ENCODE results near the gene KRT6C. TPM values are rescaled to one million over a fixed set of nuclear protein-coding genes. Genes with fewer than 3 reads are reported as not detected.

Gene KRT6C
- total and polyA plus RNA-seq, 4 donors: 0.08 to 0.10 TPM; not detected in 2

DNA sequence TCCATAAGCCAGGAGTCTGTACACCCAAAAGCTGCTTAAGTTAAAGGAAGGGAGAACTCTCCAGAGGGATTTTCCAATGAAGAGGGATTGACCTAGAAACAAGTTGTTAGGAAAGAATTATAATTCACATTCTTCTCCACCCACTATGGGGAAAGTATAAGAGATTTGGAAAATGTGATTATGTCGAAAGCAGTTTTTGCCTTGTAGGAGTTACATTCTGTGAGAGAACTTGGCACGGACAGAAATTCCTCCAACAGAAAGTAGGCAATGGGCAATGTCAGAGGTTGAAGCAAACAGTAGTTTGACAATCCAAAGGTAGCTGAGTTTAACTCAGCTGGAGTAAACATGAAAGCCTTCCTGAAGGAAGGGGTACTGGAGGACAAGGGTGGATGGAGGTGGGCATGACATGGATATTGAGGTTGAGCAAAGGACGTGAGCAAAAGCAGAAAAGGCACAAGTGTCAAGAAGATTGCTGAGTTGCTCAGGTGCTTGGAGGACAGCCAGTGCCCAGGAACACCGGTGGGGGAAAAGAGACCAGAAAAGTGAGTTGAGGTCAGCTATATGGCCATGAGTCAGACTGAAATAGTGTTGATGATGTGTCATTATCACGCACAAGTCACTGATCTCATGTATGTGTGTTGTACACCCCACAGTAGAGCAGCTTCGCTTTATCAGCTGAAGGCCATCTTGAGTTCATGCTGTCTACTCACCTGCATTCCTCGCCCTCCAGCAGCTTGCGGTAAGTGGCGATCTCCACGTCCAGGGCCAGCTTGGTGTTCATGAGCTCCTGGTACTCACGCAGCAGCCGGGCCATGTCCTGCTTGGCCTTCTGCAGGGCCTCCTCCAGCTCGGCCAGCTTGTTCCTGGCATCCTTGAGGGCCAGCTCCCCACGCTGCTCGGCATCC lies 42.6 kb upstream of the KRT6C start:
- H3K27me3 ChIP-seq (ENCODE audit: control insufficient read depth in 3 of 3, insufficient read depth in 3 of 3, low read length in 2 of 3): peaks cover 0 to 4% (median 0%) of the 10 kb centered on the region in 3 donors
- no peak overlapping the region for H3K9ac ChIP-seq (ENCODE audit: insufficient read depth in 1 of 2, low read length in 2 of 2)
- TF ChIP-seq, protein P1, sequence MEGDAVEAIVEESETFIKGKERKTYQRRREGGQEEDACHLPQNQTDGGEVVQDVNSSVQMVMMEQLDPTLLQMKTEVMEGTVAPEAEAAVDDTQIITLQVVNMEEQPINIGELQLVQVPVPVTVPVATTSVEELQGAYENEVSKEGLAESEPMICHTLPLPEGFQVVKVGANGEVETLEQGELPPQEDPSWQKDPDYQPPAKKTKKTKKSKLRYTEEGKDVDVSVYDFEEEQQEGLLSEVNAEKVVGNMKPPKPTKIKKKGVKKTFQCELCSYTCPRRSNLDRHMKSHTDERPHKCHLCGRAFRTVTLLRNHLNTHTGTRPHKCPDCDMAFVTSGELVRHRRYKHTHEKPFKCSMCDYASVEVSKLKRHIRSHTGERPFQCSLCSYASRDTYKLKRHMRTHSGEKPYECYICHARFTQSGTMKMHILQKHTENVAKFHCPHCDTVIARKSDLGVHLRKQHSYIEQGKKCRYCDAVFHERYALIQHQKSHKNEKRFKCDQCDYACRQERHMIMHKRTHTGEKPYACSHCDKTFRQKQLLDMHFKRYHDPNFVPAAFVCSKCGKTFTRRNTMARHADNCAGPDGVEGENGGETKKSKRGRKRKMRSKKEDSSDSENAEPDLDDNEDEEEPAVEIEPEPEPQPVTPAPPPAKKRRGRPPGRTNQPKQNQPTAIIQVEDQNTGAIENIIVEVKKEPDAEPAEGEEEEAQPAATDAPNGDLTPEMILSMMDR (IDR thresholded peaks at IDR 0.05; ENCODE audit: control extremely low read depth, extremely low read depth): no peak
- ATAC-seq (ENCODE audit: insufficient read depth, low FRiP score) (no peak), DNase-seq (no peak)
- no peak overlapping the region for H3K27ac ChIP-seq (ENCODE audit: low read depth in 1 of 2, low read length in 1 of 2)
- H3K4me1 ChIP-seq (ENCODE audit: control insufficient read depth in 5 of 5, insufficient read depth in 5 of 5, low read length in 5 of 5): no peaks in the 10 kb centered on the region
- no peak overlapping the region for H3K4me3 ChIP-seq
- 83 to 90% methylated on average over 15 of the region's 15 CpGs for WGBS, 2 donors
- no peaks in the 10 kb centered on the region for H3K36me3 ChIP-seq (ENCODE audit: control insufficient read depth in 4 of 4, insufficient read depth in 4 of 4, low read length in 4 of 4)
- H3K9me3 ChIP-seq (ENCODE audit: control insufficient read depth in 4 of 4, insufficient read depth in 3 of 4, low read length in 3 of 4): peaks cover 0 to 6% (median 0%) of the 10 kb centered on the region in 4 donors

DNA sequence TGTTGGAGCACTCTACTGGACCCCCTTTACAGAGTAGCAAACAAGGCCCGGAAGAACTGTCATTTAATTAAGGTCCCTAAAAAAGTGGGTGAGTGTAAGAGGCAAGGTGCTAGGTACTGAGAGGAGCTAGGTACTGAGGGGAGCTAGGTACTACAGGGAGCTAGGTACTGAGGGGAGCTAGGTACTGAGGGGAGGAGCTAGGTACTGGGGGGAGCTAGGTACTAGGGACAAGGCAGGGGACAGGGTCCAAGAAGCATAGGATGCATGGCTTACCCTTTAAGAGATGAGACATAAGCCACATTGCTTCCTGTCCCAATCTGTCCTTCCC lies 41.7 kb upstream of the KRT6C start:
- no peak for ATAC-seq (ENCODE audit: insufficient read depth, low FRiP score)
- 93 to 96% methylated on average over 1 of the region's 1 CpG for WGBS, 2 donors

DNA sequence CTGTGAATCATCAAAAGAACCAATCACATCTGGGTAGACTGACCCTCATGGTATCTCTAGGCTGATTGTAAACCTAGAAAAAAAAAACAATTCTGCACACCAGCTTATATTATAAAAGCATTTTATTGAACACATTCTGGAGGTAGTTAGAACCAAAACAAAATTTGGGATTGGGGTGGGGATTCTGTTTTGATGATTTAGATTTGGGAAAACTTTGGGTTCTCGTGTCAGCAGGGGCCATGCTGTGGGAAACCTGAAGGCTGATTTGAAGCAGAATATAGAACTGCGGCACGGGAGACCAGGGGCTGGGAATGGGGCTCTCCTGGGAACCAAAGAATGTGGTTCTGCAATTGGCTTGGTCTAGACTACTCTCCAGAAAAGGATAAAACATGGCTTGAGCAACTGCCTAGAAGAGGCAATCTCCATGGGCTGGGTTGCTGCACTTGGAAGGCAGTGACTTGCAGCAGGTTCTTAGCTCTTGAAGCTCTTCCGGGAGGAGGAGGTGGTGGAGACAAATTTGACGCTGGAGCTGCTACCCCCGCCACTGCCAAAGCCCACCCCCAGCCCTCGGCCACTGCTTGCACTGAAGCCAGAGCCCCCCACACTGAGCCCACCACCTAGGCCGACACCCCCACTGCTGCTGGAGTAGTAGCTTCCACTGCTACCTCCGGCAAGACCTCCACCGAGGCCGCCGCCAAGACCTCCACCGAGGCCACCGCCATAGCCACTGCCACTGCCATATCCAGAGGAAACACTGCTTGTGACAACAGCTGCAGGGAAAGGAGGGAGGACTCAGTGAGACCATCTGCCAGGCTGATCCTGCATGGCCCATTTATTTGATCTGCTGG lies 41.1 kb upstream of the KRT6C start:
- no peak for DNase-seq

More for the DNA sequence above, 41.7 kb upstream of the KRT6C start:
- no peak overlapping the region for H3K27ac ChIP-seq (ENCODE audit: low read depth in 1 of 2, low read length in 1 of 2)
- DNase-seq: no peak
- H3K4me1 ChIP-seq (ENCODE audit: control insufficient read depth in 5 of 5, insufficient read depth in 5 of 5, low read length in 5 of 5): no peaks in the 10 kb centered on the region
- TF ChIP-seq, protein P1 (IDR thresholded peaks at IDR 0.05; ENCODE audit: control extremely low read depth, extremely low read depth): no peak
- no peak overlapping the region for H3K4me3 ChIP-seq
- no peak overlapping the region for H3K9ac ChIP-seq (ENCODE audit: insufficient read depth in 1 of 2, low read length in 2 of 2)
- H3K27me3 ChIP-seq (ENCODE audit: control insufficient read depth in 3 of 3, insufficient read depth in 3 of 3, low read length in 2 of 3): peaks cover 0 to 4% (median 0%) of the 10 kb centered on the region in 3 donors
- H3K9me3 ChIP-seq (ENCODE audit: control insufficient read depth in 4 of 4, insufficient read depth in 3 of 4, low read length in 3 of 4): peaks cover 0 to 6% (median 0%) of the 10 kb centered on the region in 4 donors
- no peaks in the 10 kb centered on the region for H3K36me3 ChIP-seq (ENCODE audit: control insufficient read depth in 4 of 4, insufficient read depth in 4 of 4, low read length in 4 of 4)

More for the DNA sequence above, 41.1 kb upstream of the KRT6C start:
- Histone ChIP-seq H3K4me1 (ENCODE audit: control insufficient read depth in 5 of 5, insufficient read depth in 5 of 5, low read length in 5 of 5) (no peaks in the 10 kb centered on the region), H3K4me3 (no peak overlapping the region), H3K9ac (ENCODE audit: insufficient read depth in 1 of 2, low read length in 2 of 2) (no peak overlapping the region), H3K36me3 (ENCODE audit: control insufficient read depth in 4 of 4, insufficient read depth in 4 of 4, low read length in 4 of 4) (no peaks in the 10 kb centered on the region), H3K9me3 (ENCODE audit: control insufficient read depth in 4 of 4, insufficient read depth in 3 of 4, low read length in 3 of 4) (peaks cover 0 to 6% (median 0%) of the 10 kb centered on the region in 4 donors), H3K27ac (ENCODE audit: low read depth in 1 of 2, low read length in 1 of 2) (no peak overlapping the region), H3K27me3 (ENCODE audit: control insufficient read depth in 3 of 3, insufficient read depth in 3 of 3, low read length in 2 of 3) (peaks cover 0 to 4% (median 0%) of the 10 kb centered on the region in 3 donors)
- TF ChIP-seq, protein P1 (IDR thresholded peaks at IDR 0.05; ENCODE audit: control extremely low read depth, extremely low read depth): no peak
- no peak for ATAC-seq (ENCODE audit: insufficient read depth, low FRiP score)
- 89 to 95% methylated on average over 14 of the region's 14 CpGs for WGBS, 2 donors
